Hematopoietic multipotent progenitor cell treated with erythropoietin and hydrocortisone succinate and interleukin-3 and kit ligand, for 15 days (in vitro differentiated cells): ENCODE measurements around the gene ASGR2.
"Not testable (repeated sequence)": the region's sequence is repeated elsewhere in the genome, so short reads cannot be mapped to it uniquely, and the experiment has no call there.

Experiments used
- DNase-seq: peaks from one replicate; pipeline ENCODE4 v3.0.0-alpha.2; 2015; ENCODE audit warnings: low spot score

Gene ASGR2

DNA sequence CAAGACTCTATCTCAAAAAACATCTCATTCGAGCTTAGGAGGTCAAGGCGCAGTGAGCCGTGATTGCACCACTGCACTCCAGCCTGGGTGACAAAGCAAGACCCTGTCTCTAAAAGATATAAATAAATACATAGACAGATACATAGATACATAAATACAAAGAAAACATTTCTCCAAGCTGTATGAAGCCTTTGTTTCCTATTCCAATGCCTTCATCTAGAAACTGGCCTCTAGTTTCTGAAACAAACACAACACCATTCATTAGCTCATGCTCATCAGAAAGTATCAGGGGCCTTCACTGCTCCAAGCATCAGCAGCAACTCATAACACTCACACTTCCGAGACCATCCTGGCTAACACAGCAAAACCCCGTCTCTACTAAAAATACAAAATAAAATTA lies 10.3 kb upstream of the ASGR2 start:
- DNase-seq: no peak

- no peak for DNase-seq
These were observed 9.2 kb upstream of the ASGR2 start for GRCh38 chr17:7123844-7124243.

DNA sequence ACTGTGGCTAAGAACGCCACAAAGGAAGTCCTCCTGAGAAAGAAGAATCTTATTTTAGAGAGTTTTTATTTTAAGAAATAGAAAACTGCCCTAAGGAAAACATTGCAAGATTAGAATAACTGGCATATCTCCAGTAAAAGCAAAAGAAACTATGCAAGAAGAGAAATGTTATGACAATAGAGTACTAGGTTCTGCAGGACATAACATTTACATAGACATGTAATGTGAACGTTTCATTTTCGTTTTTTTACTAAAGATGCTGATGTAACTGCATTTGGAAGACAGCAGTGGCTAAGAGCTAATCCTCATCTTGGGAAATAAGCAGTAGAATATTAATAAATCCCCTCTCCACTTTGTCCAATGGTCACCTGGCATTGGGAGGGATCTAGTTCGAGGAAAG lies 7.8 kb upstream of the ASGR2 start:
- no peak for DNase-seq

GRCh38 chr17:7120635-7121034 lies 6.0 kb upstream of the ASGR2 start:
- not testable (repeated sequence) for DNase-seq

GRCh38 chr17:7120123-7120522 lies 5.5 kb upstream of the ASGR2 start:
- DNase-seq: no peak

GRCh38 chr17:7119314-7119713 lies 4.7 kb upstream of the ASGR2 start:
- no peak for DNase-seq

DNA sequence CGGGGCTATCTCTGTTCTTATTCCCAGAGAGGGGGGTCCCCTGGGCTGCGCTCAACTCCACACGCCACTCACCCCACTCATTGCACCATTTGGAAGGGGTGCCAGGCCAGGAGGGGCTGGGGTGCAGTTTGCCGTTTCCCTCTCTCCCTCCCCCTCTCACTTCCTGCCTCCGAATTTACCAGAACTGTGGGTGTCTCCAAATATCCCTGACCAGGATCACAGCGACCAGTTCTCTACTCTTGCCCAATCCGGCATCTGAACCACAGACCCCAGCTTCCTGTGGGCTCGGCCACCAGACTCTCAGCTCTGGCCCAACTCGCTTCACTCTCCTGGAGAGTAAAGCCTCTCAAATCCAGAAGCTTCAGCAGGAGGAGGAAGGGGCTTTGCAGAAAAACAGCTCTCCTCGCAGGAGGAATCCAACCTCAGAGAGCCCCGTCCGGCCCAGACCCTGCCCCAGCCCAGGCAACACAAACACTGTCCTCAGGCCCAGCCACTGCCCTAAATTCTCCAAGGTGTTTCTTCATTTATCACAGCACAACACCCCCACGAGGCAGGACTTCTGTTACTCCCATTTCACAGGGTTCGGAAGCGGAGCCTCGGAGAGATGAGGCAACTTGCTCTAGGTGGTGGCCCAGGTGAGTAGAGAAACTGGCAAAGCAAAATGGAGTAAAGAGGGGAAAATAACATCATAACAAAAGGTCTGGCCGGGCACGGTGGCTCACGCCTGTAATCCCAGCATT lies 423 bp upstream of the ASGR2 start:
- no peak for DNase-seq

GRCh38 chr17:7113273-7114071 lies 1.1 kb downstream of the ASGR2 start:
- DNase-seq: no peak

- no peak for DNase-seq
These were observed 2.0 kb downstream of the ASGR2 start for GRCh38 chr17:7112510-7113108.

DNA sequence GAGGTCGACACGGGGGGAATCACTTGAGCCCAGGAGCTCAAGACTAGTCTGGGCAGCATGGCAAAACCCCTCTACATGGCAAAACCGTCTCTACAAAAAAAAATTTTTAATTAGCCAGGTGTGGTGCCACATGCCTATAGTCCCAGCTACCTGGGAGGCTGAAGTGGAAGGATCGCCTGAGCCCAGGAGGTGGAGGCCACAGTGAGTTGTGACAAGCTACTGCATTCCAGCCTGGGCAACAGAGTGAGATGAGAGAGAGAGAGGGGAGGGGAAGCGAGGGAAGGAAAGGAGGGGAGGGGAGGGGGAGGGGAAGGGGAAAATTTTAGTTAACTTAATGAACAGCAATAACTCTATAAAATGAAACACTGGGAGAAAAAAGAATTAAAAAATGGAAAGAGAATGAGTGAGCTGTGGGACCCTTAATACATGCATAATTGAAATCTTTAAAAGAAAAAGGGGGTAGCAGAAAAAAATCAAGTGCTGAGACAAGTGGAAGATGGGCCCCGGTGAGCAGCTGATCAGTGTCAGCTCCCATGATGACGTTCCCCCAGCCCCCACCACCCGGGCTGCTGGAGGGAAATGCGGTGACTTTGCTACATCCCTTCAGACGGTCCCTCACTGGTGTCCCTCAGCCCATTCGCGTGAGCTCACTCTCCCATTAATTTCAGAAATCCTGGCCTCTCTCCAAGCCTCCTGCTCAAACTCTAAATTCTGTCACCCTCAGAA lies 2.7 kb downstream of the ASGR2 start:
- no peak for DNase-seq

DNA sequence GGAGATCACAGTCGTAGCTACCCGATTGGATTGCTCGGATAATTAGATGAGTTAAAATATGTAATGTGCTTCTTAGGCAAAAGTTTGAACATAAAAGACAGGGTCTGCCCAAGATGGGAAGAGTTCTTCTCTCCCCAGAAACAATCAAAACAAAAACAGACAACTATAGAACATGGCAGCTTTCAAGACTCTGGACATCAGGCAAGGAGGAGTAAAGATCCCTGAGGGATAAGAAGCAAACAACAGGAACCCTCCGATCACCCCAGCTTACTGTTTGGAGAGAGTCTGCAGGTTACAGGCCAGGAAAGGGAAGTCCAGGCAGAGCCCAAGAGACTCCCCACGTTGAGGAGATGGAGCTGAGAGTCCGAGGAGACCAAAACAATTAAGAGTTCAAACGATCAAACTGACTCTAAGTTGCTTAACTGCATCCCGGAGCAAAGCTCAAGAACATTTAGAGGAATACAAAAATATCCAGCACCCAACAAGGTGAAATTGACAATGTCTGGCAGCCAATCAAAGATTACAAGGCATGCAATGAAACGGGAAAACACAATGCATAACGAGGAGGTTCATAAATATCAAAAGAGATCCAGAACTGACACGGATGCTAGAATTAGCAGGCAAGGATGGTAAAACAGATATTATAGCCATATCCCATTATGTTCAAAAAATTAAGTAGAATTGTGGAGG lies 3.9 kb downstream of the ASGR2 start:
- DNase-seq: no peak

DNA sequence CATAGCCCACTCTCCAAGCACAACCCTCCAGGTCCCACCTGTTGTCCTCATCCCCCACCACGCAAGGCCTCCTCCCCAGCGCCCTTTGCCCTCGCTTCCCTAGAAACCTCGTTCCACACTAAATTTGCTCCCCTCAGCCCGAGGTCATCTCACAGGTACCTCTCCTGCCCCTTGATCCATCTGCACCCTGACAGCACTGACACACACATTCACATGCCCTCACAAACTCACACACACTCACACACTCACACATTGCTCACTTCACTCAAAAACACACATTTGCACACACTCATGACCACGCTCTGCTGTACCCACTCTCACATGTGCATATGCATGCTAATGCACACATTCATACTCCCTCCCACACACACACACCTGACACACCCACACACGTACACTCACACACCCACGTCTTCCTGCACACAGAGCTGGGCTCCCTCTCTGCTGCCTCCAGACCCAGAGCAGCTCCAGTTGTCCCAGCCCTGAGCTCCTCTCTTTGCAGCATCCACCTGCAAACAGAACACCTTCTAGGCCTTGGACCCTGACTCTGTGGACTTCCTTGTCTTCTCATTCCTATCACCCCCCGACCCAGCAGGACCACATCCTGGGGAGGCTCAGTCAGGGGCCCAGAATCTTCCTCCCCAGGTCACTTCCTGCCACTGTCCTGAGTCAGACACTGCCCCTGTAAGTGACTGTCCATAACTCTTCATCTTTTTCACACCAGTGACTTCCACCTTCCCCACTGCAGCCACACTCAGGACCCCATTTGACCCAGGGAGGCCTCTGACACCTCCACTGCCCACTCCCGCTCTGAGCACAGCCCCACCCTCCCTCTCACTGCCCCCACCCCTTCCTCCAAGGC lies 4.9 kb downstream of the ASGR2 start:
- no peak for DNase-seq

GRCh38 chr17:7108981-7109380 lies 5.6 kb downstream of the ASGR2 start:
- DNase-seq: no peak

- no peak for DNase-seq
These were observed 6.1 kb downstream of the ASGR2 start for GRCh38 chr17:7108560-7108925.

DNA sequence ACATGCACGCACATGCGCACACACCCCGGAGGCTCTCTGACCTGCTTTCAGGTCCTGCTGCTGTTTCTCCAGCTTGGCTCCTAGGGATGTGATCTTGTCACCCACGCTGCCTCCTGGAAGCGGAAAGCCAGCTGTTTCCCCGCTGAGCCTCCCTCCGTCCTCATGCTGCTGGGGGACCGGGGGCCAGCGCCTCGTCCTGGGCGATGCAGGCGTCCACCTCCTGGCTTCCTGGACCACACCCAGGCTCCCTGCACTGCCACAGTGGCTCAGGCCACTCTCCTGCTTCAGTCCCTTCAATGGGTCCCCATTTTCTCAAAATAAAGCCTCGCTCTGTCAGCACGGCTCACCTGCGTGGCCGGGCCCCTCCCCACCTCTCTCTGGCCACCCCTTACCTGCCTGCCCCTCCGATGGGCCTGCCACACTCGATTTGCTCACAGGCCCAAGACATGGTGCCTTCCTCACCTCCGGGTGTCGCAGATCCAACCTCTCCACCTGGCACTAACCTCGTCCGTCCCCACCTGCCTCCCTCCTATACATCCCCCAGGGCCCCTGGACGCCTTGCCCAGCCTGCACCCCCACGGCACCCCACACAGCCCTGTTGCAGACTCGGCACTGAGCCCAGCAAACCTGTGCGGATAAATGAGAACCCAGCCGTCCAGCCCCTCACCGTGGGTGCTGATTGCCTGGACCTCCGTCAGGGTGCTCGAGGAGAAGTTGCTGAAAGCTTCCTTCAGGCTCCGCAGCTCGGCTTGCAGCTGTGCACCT lies 6.6 kb downstream of the ASGR2 start:
- DNase-seq: no peak

DNA sequence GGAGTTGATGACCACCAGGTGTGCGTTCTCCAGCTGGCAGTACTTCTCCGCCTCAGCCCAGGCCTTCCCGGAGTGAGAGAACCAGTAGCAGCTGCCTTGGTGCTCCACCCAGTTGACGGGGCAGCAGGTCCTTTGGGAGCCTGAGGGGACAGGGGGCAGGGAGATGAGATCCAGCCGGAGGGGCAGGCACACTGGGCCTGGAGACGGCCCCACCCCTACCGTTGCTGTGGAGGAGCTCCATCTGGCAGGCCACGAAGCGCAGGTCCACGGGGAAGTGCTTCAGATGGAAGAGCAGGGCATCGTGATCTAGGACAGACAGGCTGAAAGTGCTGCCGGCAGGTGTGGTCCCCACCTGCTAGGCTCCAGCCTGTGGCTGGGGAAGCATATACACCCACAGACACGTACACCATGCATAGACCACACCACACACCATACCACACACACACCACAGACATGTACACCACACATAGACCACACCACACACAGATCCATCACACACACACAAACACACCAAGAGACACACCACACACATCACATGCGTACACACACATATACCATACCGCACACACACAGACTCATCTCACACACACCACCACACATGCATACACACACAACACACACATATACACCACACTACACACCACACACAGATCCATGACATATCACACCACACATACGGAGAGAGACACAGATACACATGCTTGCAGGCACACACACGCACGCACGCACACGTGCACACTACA lies 7.4 kb downstream of the ASGR2 start:
- no peak for DNase-seq

DNA sequence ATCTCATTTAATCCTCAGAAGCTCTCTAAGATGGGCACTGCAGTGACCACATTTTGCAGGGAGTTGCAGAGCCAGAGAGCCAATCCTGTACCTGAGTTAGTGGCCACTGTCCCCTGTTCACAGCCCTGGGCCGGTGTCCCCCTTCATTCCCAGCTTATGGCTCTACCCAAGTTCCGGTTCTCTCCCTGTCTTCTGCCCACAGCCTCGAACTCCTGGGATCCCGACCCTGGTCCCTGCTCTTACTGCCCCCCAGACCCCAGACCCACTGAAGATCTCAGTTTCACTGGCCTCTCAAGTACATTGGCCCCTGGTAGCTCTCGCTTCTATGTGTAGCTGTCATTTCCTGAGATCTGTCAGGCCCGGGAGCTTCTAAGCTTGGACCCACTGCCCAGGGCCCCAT lies 12.2 kb downstream of the ASGR2 start:
- DNase-seq: no peak

DNA sequence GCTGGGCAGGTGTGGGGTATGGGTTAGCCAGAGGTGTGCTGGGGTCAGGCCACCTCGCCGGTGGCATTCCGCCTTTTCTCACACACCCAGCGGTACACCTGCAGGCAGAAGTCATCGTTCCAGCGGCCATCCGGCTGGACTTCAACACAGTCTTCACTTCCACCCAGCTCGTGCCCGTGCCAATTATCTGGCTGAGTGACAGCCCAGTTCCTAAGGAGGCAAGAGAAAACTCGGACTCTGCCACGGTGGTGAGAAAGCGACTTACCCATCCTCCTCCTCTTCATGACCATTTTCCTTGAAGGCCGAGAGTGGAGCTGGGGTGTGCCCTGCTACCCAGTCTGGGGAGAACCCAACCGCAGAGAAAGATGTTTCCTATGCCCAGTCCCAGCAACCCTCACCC lies 13.1 kb downstream of the ASGR2 start:
- no peak for DNase-seq

DNA sequence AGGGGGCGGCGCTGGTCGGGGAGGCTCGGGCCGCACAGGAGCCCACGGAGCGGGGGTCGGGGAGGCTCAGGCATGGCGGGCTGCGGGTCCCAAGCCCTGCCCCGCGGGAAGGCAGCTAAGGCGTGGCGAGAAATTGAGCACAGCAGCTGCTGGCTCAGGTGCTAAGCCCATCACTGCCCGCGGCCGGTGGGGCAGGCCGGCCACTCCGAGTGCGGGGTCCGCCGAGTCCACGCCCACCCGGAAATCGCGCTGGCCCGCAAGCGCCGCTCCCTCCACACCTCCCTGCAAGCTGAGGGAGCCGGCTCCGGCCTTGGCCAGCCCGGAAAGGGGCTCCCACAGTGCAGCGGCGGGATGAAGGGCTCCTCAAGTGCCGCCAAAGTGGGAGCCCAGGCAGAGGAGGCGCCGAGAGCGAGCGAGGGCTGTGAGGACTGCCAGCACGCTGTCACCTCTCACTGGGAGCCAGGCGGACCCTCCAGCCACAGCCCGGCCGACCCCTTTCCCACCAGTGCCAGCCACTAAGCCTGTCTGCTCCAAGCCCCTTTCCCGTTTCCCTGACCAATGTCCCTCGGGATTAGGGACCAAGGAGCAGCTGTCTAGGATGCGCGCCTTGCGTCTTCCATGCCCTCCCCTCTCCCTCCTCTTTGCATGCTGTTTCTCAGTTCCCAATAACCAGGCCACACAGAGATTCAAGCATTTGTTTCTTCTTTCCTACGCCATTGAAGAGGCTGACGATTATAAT lies 13.8 kb downstream of the ASGR2 start:
- not testable (repeated sequence) for DNase-seq
